IMR-90 (cell line): ENCODE results near the gene WRAP73. TPM values are rescaled to one million over a fixed set of nuclear protein-coding genes. Genes with fewer than 3 reads are reported as not detected.

Experiments
- ATAC-seq: fragments of 200-7000 bp; cut with Tn5 transposase; 2 replicates; pipeline ENCODE4 v1.9.1; 2020; ENCODE audit warnings: low read depth, mild to moderate bottlenecking, moderate library complexity
- BruUV-seq: library from RNA; stranded (reverse); fragments of 400-500 nt; replicated peaks from 2 replicates; lab custom pipeline; 2021; lab: Mats Ljungman, UMichigan
- CTCF ChIA-PET: fragments of 300-600 bp; formaldehyde crosslinking; extraction: SDS; loops from one replicate; lab custom pipeline; 2021; ENCODE audit warnings: antibody characterized with exemption; lab: Yijun Ruan, JAX
- POLR2A ChIA-PET: fragments of 300-600 bp; sonication (Branson Sonifier 250); formaldehyde crosslinking; loops from one replicate; lab custom pipeline; 2022; ENCODE audit warnings: antibody characterized with exemption; ENCODE audit not compliant: unreplicated experiment; lab: Charles Lee
- DNase-seq: peaks from one replicate; pipeline ENCODE4 v3.0.0; 2013
- H2AFZ ChIP-seq: replicated peaks from 2 replicates; pipeline ENCODE3; 2013; ENCODE audit warnings: low read length, mild to moderate bottlenecking; ENCODE audit not compliant: poor library complexity
- H2AK5ac ChIP-seq: 2 replicates; pipeline ENCODE4 v1.6.1; 2013; ENCODE audit warnings: low read depth, low read length, inconsistent platforms
- H2AK9ac ChIP-seq: replicated peaks from 2 replicates; pipeline ENCODE3; 2013; ENCODE audit warnings: mild to moderate bottlenecking, low read depth, low read length, moderate library complexity; ENCODE audit not compliant: poor library complexity
- H2BK120ac ChIP-seq: 2 replicates; pipeline ENCODE4 v1.6.1; 2013; ENCODE audit warnings: low read depth, low read length, inconsistent platforms
- H2BK15ac ChIP-seq: 3 replicates; pipeline ENCODE4 v1.6.1; 2013; ENCODE audit warnings: low read depth, low read length, inconsistent platforms
- H2BK20ac ChIP-seq: 2 replicates; pipeline ENCODE4 v1.6.1; 2013; ENCODE audit warnings: low read depth, mild to moderate bottlenecking, inconsistent platforms, low read length, moderate library complexity
- H2BK5ac ChIP-seq: 2 replicates; pipeline ENCODE4 v1.6.1; 2013; ENCODE audit warnings: mild to moderate bottlenecking, low read depth, low read length, inconsistent platforms; ENCODE audit not compliant: poor library complexity, severe bottlenecking
- H3K14ac ChIP-seq: replicated peaks from 2 replicates; pipeline ENCODE4 v1.6.1; 2013; ENCODE audit warnings: low read depth, low read length, inconsistent platforms
- H3K18ac ChIP-seq: 2 replicates; pipeline ENCODE4 v1.6.1; 2013; ENCODE audit warnings: low read depth, low read length, control low read depth
- H3K23ac ChIP-seq: 2 replicates; pipeline ENCODE4 v1.6.1; 2013; ENCODE audit warnings: low read depth, low read length, inconsistent platforms
- H3K27ac ChIP-seq: 2 replicates; pipeline ENCODE4 v1.5.1; 2013; ENCODE audit warnings: mild to moderate bottlenecking, control low read depth, low read length; ENCODE audit not compliant: insufficient read depth
- H3K27me3 ChIP-seq: 2 replicates; pipeline ENCODE4 v1.6.1; 2013; ENCODE audit warnings: low read length; ENCODE audit not compliant: control insufficient read depth, insufficient read depth
- H3K36me3 ChIP-seq: 2 replicates; pipeline ENCODE4 v1.6.1; 2013; ENCODE audit warnings: low read length, mixed read lengths; ENCODE audit not compliant: control insufficient read depth, insufficient read depth
- H3K4ac ChIP-seq: 2 replicates; pipeline ENCODE4 v1.6.1; 2013; ENCODE audit warnings: low read depth, low read length, inconsistent platforms
- H3K4me1 ChIP-seq: 2 replicates; pipeline ENCODE4 v1.6.1; 2013; ENCODE audit warnings: low read length, mixed read lengths; ENCODE audit not compliant: control insufficient read depth, insufficient read depth
- H3K4me2 ChIP-seq: 2 replicates; pipeline ENCODE4 v1.6.1; 2013; ENCODE audit warnings: low read depth, mild to moderate bottlenecking, control low read depth, low read length, moderate library complexity
- H3K4me3 ChIP-seq: 2 replicates; pipeline ENCODE4 v1.5.1; 2013; ENCODE audit warnings: low read depth, mild to moderate bottlenecking, control low read depth, low read length, moderate library complexity; ENCODE audit not compliant: insufficient read depth
- H3K56ac ChIP-seq: 2 replicates; pipeline ENCODE4 v1.6.1; 2013; ENCODE audit warnings: low read length, inconsistent platforms; ENCODE audit not compliant: insufficient read depth; ENCODE audit errors: extremely low read depth
- H3K79me1 ChIP-seq, 2 experiments: 2 replicates each; pipeline ENCODE4 v1.6.1; 2013; ENCODE audit warnings: low read length in 2 of 2, inconsistent platforms in 1 of 2, low read depth in 1 of 2
- H3K9ac ChIP-seq: 2 replicates; pipeline ENCODE4 v1.6.1; 2013; ENCODE audit warnings: low read depth, low read length, control low read depth
- H3K9me1 ChIP-seq: 2 replicates; pipeline ENCODE4 v1.6.1; 2013; ENCODE audit warnings: low read length, inconsistent platforms; ENCODE audit not compliant: insufficient read depth
- H3K9me3 ChIP-seq: 2 replicates; pipeline ENCODE4 v1.6.1; 2013; ENCODE audit warnings: low read length; ENCODE audit not compliant: control insufficient read depth, insufficient read depth
- H4K20me1 ChIP-seq: 2 replicates; pipeline ENCODE4 v1.6.1; 2013; ENCODE audit warnings: low read length, inconsistent platforms; ENCODE audit not compliant: insufficient read depth
- H4K5ac ChIP-seq: 2 replicates; pipeline ENCODE4 v1.6.1; 2013; ENCODE audit warnings: mild to moderate bottlenecking, low read depth, low read length, control low read depth
- H4K8ac ChIP-seq, 2 experiments: 2 replicates each; pipeline ENCODE4 v1.6.1; 2013; ENCODE audit warnings: low read depth in 2 of 2, low read length in 2 of 2, control low read depth in 1 of 2, inconsistent platforms in 1 of 2
- H4K91ac ChIP-seq: 2 replicates; pipeline ENCODE4 v1.6.1; 2013; ENCODE audit warnings: low read depth, low read length, inconsistent platforms; ENCODE audit not compliant: insufficient read depth
- CHD1 ChIP-seq: IDR thresholded peaks from 2 replicates; pipeline ENCODE4 v1.6.1; 2012; ENCODE audit warnings: low read depth, low read length, improper control_type of control experiment
- MAZ ChIP-seq: IDR thresholded peaks from 2 replicates; pipeline ENCODE4 v1.6.1; 2012; ENCODE audit warnings: low read depth, mild to moderate bottlenecking, low read length, improper control_type of control experiment, moderate library complexity, borderline replicate concordance
- NFE2L2 ChIP-seq: fragments of 150-350 bp; IDR thresholded peaks from 2 replicates; pipeline ENCODE4 v1.6.1; 2016; ENCODE audit warnings: low read depth, mild to moderate bottlenecking, low read length
- WGBS, 2 experiments: methylation state at CpG; one replicate each; pipeline versions ENCODE4 v1.1.5 to v1.1.7; 2013; ENCODE audit warnings: missing lambda C conversion rate in 2 of 2; ENCODE audit not compliant: insufficient read length in 1 of 2; ENCODE audit errors: extremely low coverage in 2 of 2; 5-methylcytosine and 5-hydroxymethylcytosine counted together
- dilution Hi-C: fragments of 300-500 bp; cut with HindIII; formaldehyde crosslinking; loops from one replicate; pipeline ENCODE4 v1.14.3; 2018; ENCODE audit warnings: low sequenced_read_pairs; ENCODE audit not compliant: unreplicated experiment
- in situ Hi-C: fragments of 300-500 bp; cut with MboI; formaldehyde crosslinking; loops from 3 replicates; pipeline ENCODE4 v1.14.3; 2019; ENCODE audit warnings: low sequenced_read_pairs, inconsistent platforms, mixed read lengths
- intact Hi-C: fragments of 100-400 bp; cut with micrococcal nuclease; formaldehyde crosslinking; loops from 2 replicates; pipeline ENCODE4 v1.10.0; 2022
- polyA plus RNA-seq, 3 experiments: library from polyadenylated mRNA; depleted of rRNA; stranded (reverse); fragments of >200 nt; gene quantifications; 2 replicates each; pipeline ENCODE4 v1.2.3, GENCODE V29; 2012; ENCODE audit warnings: low replicate concordance in 1 of 3
- total RNA-seq: library from RNA; depleted of rRNA; stranded (reverse); fragments of >200 nt; gene quantifications from 2 replicates; pipeline ENCODE4 v1.2.3, GENCODE V29; 2012

WRAP73 gene
- total and polyA plus RNA-seq, 2 of the 4 experiments (the other 2 are of a cell fraction) = 10.8 to 23.6 TPM

GRCh38 chr1:3676581-3677470 is 26.9 kb upstream of the WRAP73 start (continued):
- TF ChIP-seq CHD1 = no peak

GRCh38 chr1:3675436-3675835 is 25.5 kb upstream of the WRAP73 start:
- Histone ChIP-seq H4K20me1 (no peaks in the 10 kb centered on the region), H2BK120ac (no peak overlapping the region), H3K36me3 (no peaks in the 10 kb centered on the region), H2BK20ac (no peak overlapping the region), H3K9me3 (no peaks in the 10 kb centered on the region), H2BK5ac (no peak overlapping the region), H3K9ac (no peak overlapping the region), H4K91ac (no peak overlapping the region), H3K4ac (no peak overlapping the region), H3K27me3 (peaks cover 18% of the 10 kb centered on the region; the same call in 1 of the 2 replicates), H2BK15ac (no peak overlapping the region), H3K4me1 (no peaks in the 10 kb centered on the region), H3K4me3 (no peak overlapping the region), H4K8ac (no peak overlapping the region), H4K5ac (no peak overlapping the region), H3K79me1 (no peaks in the 10 kb centered on the region), H3K18ac (no peak overlapping the region), H3K56ac (no peak overlapping the region), H2AK9ac (no peak overlapping the region), H2AFZ (no peak overlapping the region), H2AK5ac (no peak overlapping the region), H3K4me2 (no peak overlapping the region), H3K14ac (no peak overlapping the region), H3K27ac (no peak overlapping the region), H3K23ac (no peak overlapping the region), H3K9me1 (no peaks in the 10 kb centered on the region)
- ChIA-PET CTCF (no interaction called here), POLR2A (no interaction called here)
- no CpG with 5 or more reads among the region's 11 CpGs for WGBS, 2 experiments
- dilution Hi-C loops (no loop called here), intact Hi-C loops (no loop called here), in situ Hi-C loops (no loop called here)
- no peak for TF ChIP-seq MAZ
- no peak for TF ChIP-seq CHD1
- TF ChIP-seq NFE2L2 = no peak
- no TSS peak for BruUV-seq
- ATAC-seq (no peak), DNase-seq (no peak)
